Activated T-cell treated with anti-CD3 and anti-CD28 coated beads, Interleukin-2, amount 50 U/mL, for 4 hours (primary cell): ENCODE results near the gene INTU. TPM values are rescaled to one million over a fixed set of nuclear protein-coding genes. Genes with fewer than 3 reads are reported as not detected.

Source experiments
- ATAC-seq, 2 donors: fragments of 200-7000 bp; cut with Tn5 transposase; one replicate each; pipeline ENCODE4 v1.10.0; 2021
- DNase-seq: peaks from one replicate; pipeline ENCODE4 v3.0.0-alpha.2; 2020
- H3K27me3 Mint-ChIP-seq: one replicate; pipeline ENCODE4 v1.8.0; 2021; ENCODE audit warnings: low read depth, mixed read lengths
- H3K36me3 Mint-ChIP-seq: one replicate; pipeline ENCODE4 v1.8.0; 2022; ENCODE audit warnings: mixed read lengths; ENCODE audit not compliant: insufficient read depth
- H3K4me1 Mint-ChIP-seq: one replicate; pipeline ENCODE4 v1.8.0; 2021; ENCODE audit warnings: low read depth, mixed read lengths
- H3K4me3 Mint-ChIP-seq: one replicate; pipeline ENCODE4 v1.8.0; 2021; ENCODE audit warnings: mild to moderate bottlenecking, moderate library complexity, mixed read lengths
- H3K9me3 Mint-ChIP-seq: one replicate; pipeline ENCODE4 v1.8.0; 2021; ENCODE audit warnings: mixed read lengths
- total RNA-seq, 3 donors: library from RNA; stranded (reverse); gene quantifications; one replicate each; pipeline ENCODE4 v1.2.1, GENCODE V29; 2021

INTU gene
- total RNA-seq, 3 donors from 2014 or later: 0.03 to 0.43 (median 0.24) TPM

DNA sequence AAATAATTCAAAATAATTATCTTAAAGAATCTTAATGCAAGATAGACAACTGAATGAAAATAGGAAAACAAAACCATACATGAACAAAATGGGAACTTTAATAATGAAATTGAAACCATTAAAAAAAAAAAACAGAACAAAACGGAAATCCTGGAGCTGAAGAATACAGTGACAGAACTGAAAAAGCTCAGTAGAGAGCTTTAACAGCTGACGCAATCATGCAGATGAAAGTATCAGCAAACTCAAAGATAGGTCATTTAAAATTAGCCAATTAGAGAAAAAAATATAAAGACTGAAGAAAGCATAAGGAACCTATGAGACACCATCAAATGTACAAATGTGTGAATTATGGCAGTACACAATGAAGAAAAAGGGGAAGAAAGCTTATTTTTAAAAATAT is 116.2 kb downstream of the INTU start:
- Mint-ChIP-seq H3K36me3 (no peaks in the 10 kb centered on the region), H3K27me3 (peaks cover 5% of the 10 kb centered on the region), H3K4me3 (no peak overlapping the region), H3K4me1 (no peaks in the 10 kb centered on the region), H3K9me3 (peaks cover 15% of the 10 kb centered on the region)
- DNase-seq (no peak), ATAC-seq (no peak)

DNA sequence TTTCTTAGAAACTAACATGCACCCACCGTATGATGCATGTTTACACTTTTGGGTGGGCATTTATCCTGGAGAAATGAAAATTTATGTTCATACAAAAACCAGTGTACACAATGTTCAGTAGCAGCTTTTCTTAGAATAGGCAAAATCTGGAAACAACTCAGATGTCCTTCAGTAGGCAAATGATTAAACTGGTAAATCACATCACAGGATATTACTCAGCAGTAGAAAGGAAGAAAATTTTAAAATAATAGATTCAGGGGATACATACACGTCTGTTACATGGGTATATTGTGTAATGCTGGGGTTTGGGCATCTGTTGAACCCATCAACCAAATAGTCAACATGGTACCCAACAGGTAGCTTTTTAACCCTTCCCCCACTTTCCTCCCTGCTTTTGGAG is 124.1 kb downstream of the INTU start:
- Mint-ChIP-seq H3K27me3 (peaks cover 6% of the 10 kb centered on the region), H3K36me3 (no peaks in the 10 kb centered on the region), H3K4me3 (no peak overlapping the region), H3K9me3 (peaks cover 9% of the 10 kb centered on the region), H3K4me1 (no peaks in the 10 kb centered on the region)
- ATAC-seq (no peak), DNase-seq (no peak)

DNA sequence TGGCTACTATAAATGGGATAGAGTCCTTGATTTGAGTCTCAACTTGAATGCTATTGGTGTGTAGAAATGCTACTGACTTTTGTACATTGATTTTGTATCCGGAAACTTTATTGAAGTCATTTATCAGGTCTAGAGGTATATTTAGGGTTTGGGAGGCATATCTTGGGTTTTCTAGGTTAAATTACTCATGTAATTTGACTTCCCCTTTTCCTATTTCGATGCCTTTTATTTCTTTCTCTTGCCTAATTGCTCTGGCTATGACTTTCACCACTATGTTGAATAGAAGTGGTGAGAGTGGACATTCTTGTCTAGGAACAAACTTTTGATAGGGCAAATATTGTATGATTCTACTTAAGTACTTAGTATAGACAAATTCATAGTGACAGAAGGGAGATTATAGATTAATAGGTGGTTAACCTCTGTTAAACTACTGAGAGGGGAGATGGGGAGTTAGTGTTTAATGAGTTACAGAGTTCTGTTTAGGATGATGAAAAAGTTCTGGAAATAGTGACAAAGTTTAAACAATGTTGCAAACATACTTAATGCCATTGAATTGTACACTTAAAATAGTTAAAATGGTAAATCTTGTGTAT is 126.6 kb downstream of the INTU start:
- Mint-ChIP-seq H3K27me3 (peaks cover 2% of the 10 kb centered on the region), H3K36me3 (no peaks in the 10 kb centered on the region), H3K4me1 (no peaks in the 10 kb centered on the region), H3K9me3 (peaks cover 4% of the 10 kb centered on the region), H3K4me3 (no peak overlapping the region)
- DNase-seq: no peak
- no peak for ATAC-seq

DNA sequence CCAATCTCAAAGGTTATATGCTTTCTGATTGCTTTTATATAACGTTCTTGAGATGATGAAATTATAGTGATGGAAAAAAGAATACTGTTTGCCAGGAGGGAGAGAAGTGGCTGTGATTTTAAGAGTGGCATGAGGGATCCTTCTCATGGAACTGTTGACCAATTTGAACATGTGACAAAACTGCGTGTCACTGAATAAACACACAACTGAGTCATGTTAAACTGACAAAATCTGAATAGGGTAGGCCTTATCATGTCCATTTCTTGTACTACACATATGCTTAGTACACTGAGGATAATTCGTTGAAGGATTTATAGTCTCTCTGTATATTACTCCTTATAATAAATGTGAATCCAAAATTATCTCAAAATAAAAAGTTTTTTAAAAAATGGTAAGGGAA is 127.1 kb downstream of the INTU start:
- DNase-seq: no peak
- no peak overlapping the region for H3K4me3 Mint-ChIP-seq
- H3K4me1 Mint-ChIP-seq: no peaks in the 10 kb centered on the region
- no peak for ATAC-seq
- H3K36me3 Mint-ChIP-seq: no peaks in the 10 kb centered on the region
- H3K27me3 Mint-ChIP-seq: peaks cover 2% of the 10 kb centered on the region
- peaks cover 4% of the 10 kb centered on the region for H3K9me3 Mint-ChIP-seq

DNA sequence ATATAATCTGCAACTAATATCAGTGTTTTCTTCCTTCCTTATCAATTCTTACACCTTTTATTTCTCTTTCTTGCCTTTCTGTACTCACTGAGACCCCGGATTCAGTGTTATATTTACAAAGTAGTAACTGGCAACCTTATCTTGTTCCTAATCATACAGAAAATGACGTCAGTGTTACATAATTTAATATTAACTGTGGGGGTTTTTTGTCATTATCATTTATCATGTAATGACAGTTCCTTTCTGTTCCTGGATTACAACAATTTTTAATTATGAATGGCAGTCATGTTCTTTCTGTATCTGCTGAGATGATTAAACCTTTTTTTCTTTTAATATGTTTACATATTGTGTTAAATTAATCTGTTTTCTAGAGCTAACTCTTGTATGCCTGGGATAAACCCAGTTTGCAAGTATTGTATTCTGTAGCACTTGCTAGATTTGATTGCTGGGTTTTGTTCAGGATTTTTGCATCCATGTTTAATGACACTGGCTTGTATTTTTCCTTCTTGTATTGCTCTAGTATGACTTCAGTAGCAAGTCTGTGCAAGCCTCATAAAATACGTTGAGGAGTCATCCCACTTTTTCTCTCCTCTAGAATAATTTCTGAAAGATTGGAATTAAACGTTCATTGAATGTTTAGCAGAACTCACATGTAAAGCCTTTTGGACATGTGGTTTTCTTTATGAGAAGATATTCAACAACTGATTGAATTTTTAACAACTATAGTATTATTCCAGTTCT is 138.9 kb downstream of the INTU start:
- Mint-ChIP-seq H3K9me3 (no peaks in the 10 kb centered on the region), H3K36me3 (no peaks in the 10 kb centered on the region)
- no peak for ATAC-seq

DNA sequence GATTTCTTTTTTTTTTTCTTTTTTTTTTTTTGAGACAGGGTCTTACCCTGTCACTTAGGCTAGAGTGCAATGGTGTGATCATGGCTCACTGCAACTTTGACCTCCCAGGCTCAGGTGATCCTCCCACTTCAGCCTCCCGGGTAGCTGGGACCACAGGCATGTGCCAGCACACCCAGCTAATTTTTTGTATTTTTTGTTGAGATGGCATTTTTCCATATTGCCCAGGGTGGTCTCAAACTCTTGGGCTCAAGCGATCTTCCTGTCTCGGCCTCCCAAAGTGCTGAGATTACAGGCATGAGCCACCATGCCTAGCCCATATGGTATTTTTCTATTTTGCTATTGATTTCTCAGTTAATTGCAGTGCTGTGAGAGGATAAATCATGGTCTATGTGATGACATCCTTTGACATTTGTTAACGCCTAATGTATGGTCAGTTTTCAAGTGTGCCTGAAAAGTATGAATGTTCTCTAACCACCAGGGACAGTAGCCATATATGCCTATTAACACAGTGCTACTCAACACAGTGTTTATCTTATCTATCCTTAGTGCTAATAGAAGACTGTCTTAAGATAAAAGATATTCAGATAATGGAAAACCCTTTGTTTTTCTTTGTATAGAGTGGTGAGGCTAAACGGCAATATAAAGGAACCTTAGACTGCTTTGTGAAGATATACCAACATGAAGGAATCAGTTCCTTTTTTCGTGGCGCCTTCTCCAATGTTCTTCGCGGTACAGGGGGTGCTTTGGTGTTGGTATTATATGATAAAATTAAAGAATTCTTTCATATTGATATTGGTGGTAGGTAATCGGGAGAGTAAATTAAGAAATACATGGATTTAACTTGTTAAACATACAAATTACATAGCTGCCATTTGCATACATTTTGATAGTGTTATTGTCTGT is 140.3 kb downstream of the INTU start:
- Mint-ChIP-seq H3K36me3 (no peaks in the 10 kb centered on the region), H3K4me1 (no peaks in the 10 kb centered on the region), H3K9me3 (no peaks in the 10 kb centered on the region), H3K27me3 (peaks cover 45% of the 10 kb centered on the region), H3K4me3 (no peak overlapping the region)
- ATAC-seq: no peak
- DNase-seq: no peak

More for the DNA sequence above, 138.9 kb downstream of the INTU start:
- DNase-seq: no peak
- no peaks in the 10 kb centered on the region for H3K4me1 Mint-ChIP-seq
- peaks cover 34% of the 10 kb centered on the region for H3K27me3 Mint-ChIP-seq
- H3K4me3 Mint-ChIP-seq: no peak overlapping the region

DNA sequence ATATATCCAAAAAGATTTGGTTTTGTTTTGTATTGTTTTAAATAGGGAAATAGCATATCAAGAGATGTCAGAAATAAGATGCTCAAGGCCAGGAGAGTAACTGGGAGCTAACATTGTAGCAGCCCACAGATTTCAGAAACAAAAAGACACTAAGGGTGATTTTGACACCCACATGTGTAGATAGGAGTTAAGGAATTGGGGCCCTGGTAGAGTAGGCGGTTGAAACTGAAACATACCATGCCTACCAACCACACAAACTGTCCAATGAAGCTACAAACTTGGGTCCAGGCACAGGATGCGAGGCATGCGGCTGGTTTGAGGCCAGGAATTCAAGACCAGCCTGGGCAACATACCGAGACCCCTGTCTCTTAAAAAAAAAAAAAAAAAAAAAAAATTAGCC is 143.1 kb downstream of the INTU start:
- Mint-ChIP-seq H3K9me3 (no peaks in the 10 kb centered on the region), H3K4me1 (no peaks in the 10 kb centered on the region), H3K4me3 (no peak overlapping the region), H3K36me3 (no peaks in the 10 kb centered on the region), H3K27me3 (peaks cover 63% of the 10 kb centered on the region)
- ATAC-seq (no peak), DNase-seq (no peak)

Other genes starting within 250 kb of the INTU start
- gene SLC25A31, start 97.4 kb downstream of the INTU start, total RNA-seq: not detected
- gene HSPA4L, start 149.4 kb downstream of the INTU start, total RNA-seq: under 1 TPM; 0.08 to 0.30 (median 0.27) TPM
- gene PLK4, start 247.9 kb downstream of the INTU start, total RNA-seq: 10 to 100 TPM; 14.1 to 19.5 (median 16.6) TPM